Osteoblast (primary cell): Measurements from ENCODE around the gene RHOU. TPM values are rescaled to one million over a fixed set of nuclear protein-coding genes. Genes with fewer than 3 reads are reported as not detected.

ENCODE experiments used
- DNase-seq: peaks from one replicate; pipeline ENCODE4 v3.0.0; 2011; ENCODE audit warnings: low spot score, mixed read lengths; ENCODE audit not compliant: insufficient read length; ENCODE audit errors: missing footprints
- H2AFZ ChIP-seq: 2 replicates; pipeline ENCODE4 v1.6.0; 2011; ENCODE audit warnings: mild to moderate bottlenecking, low read length
- H3K27ac ChIP-seq: 2 replicates; pipeline ENCODE4 v1.5.1; 2011; ENCODE audit warnings: mild to moderate bottlenecking, low read depth, low read length, moderate library complexity
- H3K27me3 ChIP-seq: 2 replicates; pipeline ENCODE4 v1.6.0; 2012; ENCODE audit warnings: mild to moderate bottlenecking, control low read depth, inconsistent platforms, low read length, moderate library complexity; ENCODE audit not compliant: insufficient read depth
- H3K36me3 ChIP-seq: 2 replicates; pipeline ENCODE4 v1.5.1; 2011; ENCODE audit warnings: mild to moderate bottlenecking, low read length, control low read depth, moderate library complexity; ENCODE audit not compliant: insufficient read depth
- H3K4me1 ChIP-seq: 2 replicates; pipeline ENCODE4 v1.5.1; 2011; ENCODE audit warnings: mild to moderate bottlenecking, low read length, control low read depth, moderate library complexity; ENCODE audit not compliant: insufficient read depth
- H3K4me2 ChIP-seq: 2 replicates; pipeline ENCODE4 v1.6.0; 2011; ENCODE audit warnings: mild to moderate bottlenecking, low read length; ENCODE audit not compliant: insufficient read depth
- H3K4me3 ChIP-seq: fragments of 200-600 bp; sonication (generic); 3 replicates; pipeline ENCODE4 v1.5.1; 2012; ENCODE audit warnings: mild to moderate bottlenecking, low read length, inconsistent platforms; ENCODE audit not compliant: insufficient read depth
- H3K79me2 ChIP-seq: 2 replicates; pipeline ENCODE4 v1.6.0; 2012; ENCODE audit warnings: mild to moderate bottlenecking, low read length, control low read depth, inconsistent platforms; ENCODE audit not compliant: insufficient read depth
- H3K9me3 ChIP-seq: 2 replicates; pipeline ENCODE4 v1.5.1; 2011; ENCODE audit warnings: low read depth, low read length, control low read depth
- H4K20me1 ChIP-seq: 2 replicates; pipeline ENCODE4 v1.6.0; 2012; ENCODE audit warnings: mild to moderate bottlenecking, low read length, control low read depth; ENCODE audit not compliant: insufficient read depth
- CTCF ChIP-seq: IDR thresholded peaks from 2 replicates; pipeline ENCODE4 v1.5.1; 2011; ENCODE audit warnings: mild to moderate bottlenecking, low read depth, low read length, moderate library complexity; ENCODE audit errors: extremely low read depth
- total RNA-seq: library from RNA; depleted of rRNA; stranded (reverse); fragments of >200 nt; gene quantifications from 2 replicates; pipeline ENCODE4 v1.2.3, GENCODE V29; 2012

Gene RHOU
- total RNA-seq, 1 donor = 0.72 TPM

- DNase-seq = no peak
- no peaks in the 10 kb centered on the region for H3K27me3 ChIP-seq
- H4K20me1 ChIP-seq = no peaks in the 10 kb centered on the region
- no peaks in the 10 kb centered on the region for H3K79me2 ChIP-seq
- no peaks in the 10 kb centered on the region for H3K9me3 ChIP-seq
- TF ChIP-seq CTCF = no peak
- H3K4me1 ChIP-seq = no peaks in the 10 kb centered on the region
- no peaks in the 10 kb centered on the region for H3K36me3 ChIP-seq
- no peak overlapping the region for H2AFZ ChIP-seq
- H3K4me2 ChIP-seq = no peak overlapping the region
- no peak overlapping the region for H3K4me3 ChIP-seq
- no peak overlapping the region for H3K27ac ChIP-seq
These were observed 41.2 kb downstream of the RHOU start for GRCh38 chr1:228776449-228776848.

- no peak overlapping the region for H3K27ac ChIP-seq
- H3K27me3 ChIP-seq = no peaks in the 10 kb centered on the region
- H3K4me1 ChIP-seq = no peaks in the 10 kb centered on the region
- no peak for TF ChIP-seq CTCF
- no peak for DNase-seq
- H3K36me3 ChIP-seq = no peaks in the 10 kb centered on the region
- no peaks in the 10 kb centered on the region for H4K20me1 ChIP-seq
- no peak overlapping the region for H3K4me3 ChIP-seq
- no peak overlapping the region for H2AFZ ChIP-seq
- H3K4me2 ChIP-seq = no peak overlapping the region
- H3K79me2 ChIP-seq = no peaks in the 10 kb centered on the region
- H3K9me3 ChIP-seq = no peaks in the 10 kb centered on the region
These were observed 42.0 kb downstream of the RHOU start for GRCh38 chr1:228777236-228777635.

GRCh38 chr1:228778026-228778425, 42.7 kb downstream of the RHOU start:
- H3K4me1 ChIP-seq = no peaks in the 10 kb centered on the region
- TF ChIP-seq CTCF = no peak
- H3K27ac ChIP-seq = no peak overlapping the region

GRCh38 chr1:228778466-228778865, 43.2 kb downstream of the RHOU start:
- Histone ChIP-seq H3K27ac (no peak overlapping the region), H3K36me3 (no peaks in the 10 kb centered on the region), H4K20me1 (no peaks in the 10 kb centered on the region), H3K4me2 (no peak overlapping the region), H3K79me2 (no peaks in the 10 kb centered on the region), H3K4me3 (no peak overlapping the region), H3K27me3 (no peaks in the 10 kb centered on the region), H2AFZ (no peak overlapping the region), H3K9me3 (no peaks in the 10 kb centered on the region), H3K4me1 (no peaks in the 10 kb centered on the region)
- DNase-seq = no peak
- no peak for TF ChIP-seq CTCF

More at GRCh38 chr1:228778026-228778425, 42.7 kb downstream of the RHOU start:
- no peak for DNase-seq
- Histone ChIP-seq H3K9me3 (no peaks in the 10 kb centered on the region), H3K27me3 (no peaks in the 10 kb centered on the region), H3K36me3 (no peaks in the 10 kb centered on the region), H3K4me3 (no peak overlapping the region), H3K79me2 (no peaks in the 10 kb centered on the region), H4K20me1 (no peaks in the 10 kb centered on the region), H3K4me2 (no peak overlapping the region), H2AFZ (no peak overlapping the region)
